ENCODE results near the gene NUP214.
"Not testable (repeated sequence)": the region's sequence is repeated elsewhere in the genome, so short reads cannot be mapped to it uniquely, and the experiment has no call there.

The NUP214 gene

DNA sequence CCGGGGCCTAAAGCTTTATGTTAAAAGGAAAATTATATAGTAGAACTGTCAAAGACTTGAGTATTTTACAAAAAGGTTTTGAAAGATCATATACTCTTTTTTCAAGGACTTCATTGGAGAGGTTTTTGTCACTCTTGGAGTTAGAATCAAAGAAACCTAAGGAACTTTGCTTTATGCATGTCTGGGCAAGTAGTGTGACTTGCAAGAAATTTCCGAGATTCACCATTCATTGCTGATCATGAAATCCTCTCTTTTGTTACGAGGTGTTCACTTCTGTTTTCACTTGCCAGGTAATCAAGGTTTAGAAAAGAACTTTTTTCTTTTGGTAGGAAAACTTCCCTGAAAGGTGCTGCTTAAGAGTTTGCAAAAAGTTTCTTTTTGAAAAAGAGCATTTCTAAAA lies 64.8 kb downstream of the NUP214 start:
- Histone ChIP-seq H3K4me1 (ENCODE audit: control insufficient read depth, insufficient read depth, low read length) (no peaks in the 10 kb centered on the region), H3K36me3 (ENCODE audit: control insufficient read depth, insufficient read depth, low read length) (peaks cover 24% of the 10 kb centered on the region), H3K27ac (ENCODE audit: insufficient read depth, low read depth, low read length, poor library complexity, severe bottlenecking) (no peak overlapping the region), H3K4me3 (ENCODE audit: insufficient read depth, low read depth, low read length) (no peak overlapping the region), H3K9me3 (ENCODE audit: control insufficient read depth, low read length) (no peaks in the 10 kb centered on the region), H3K27me3 (ENCODE audit: control insufficient read depth, insufficient read depth, low read length, poor library complexity, severe bottlenecking) (no peaks in the 10 kb centered on the region)
- 64 to 65% methylated on average over 3 of the region's 3 CpGs for WGBS, 2 experiments

- H3K9me3 ChIP-seq (ENCODE audit: control insufficient read depth, low read length); H3K4me1 ChIP-seq (ENCODE audit: control insufficient read depth, insufficient read depth, low read length); H3K4me3 ChIP-seq (ENCODE audit: insufficient read depth, low read depth, low read length); H3K27me3 ChIP-seq (ENCODE audit: control insufficient read depth, insufficient read depth, low read length, poor library complexity, severe bottlenecking); H3K27ac ChIP-seq (ENCODE audit: insufficient read depth, low read depth, low read length, poor library complexity, severe bottlenecking): not testable (repeated sequence)
- whole genome bisulfite sequencing, 2 experiments: 85 to 88% methylated on average over 6 of the region's 6 CpGs
- peaks cover 25% of the 10 kb centered on the region for H3K36me3 ChIP-seq (ENCODE audit: control insufficient read depth, insufficient read depth, low read length)
Observed at GRCh38 chr9:131191032-131191431, 65.6 kb downstream of the NUP214 start.

- Histone ChIP-seq H3K36me3 (ENCODE audit: control insufficient read depth, insufficient read depth, low read length) (peaks cover 30% of the 10 kb centered on the region), H3K27me3 (ENCODE audit: control insufficient read depth, insufficient read depth, low read length, poor library complexity, severe bottlenecking) (no peaks in the 10 kb centered on the region), H3K27ac (ENCODE audit: insufficient read depth, low read depth, low read length, poor library complexity, severe bottlenecking) (no peak overlapping the region), H3K4me1 (ENCODE audit: control insufficient read depth, insufficient read depth, low read length) (no peaks in the 10 kb centered on the region), H3K9me3 (ENCODE audit: control insufficient read depth, low read length) (no peaks in the 10 kb centered on the region), H3K4me3 (ENCODE audit: insufficient read depth, low read depth, low read length) (no peak overlapping the region)
- WGBS, 2 experiments: 95 to 97% methylated on average over 3 of the region's 3 CpGs
Observed at GRCh38 chr9:131191857-131192256, 66.5 kb downstream of the NUP214 start.

GRCh38 chr9:131193051-131193450 lies 67.7 kb downstream of the NUP214 start:
- Histone ChIP-seq H3K9me3 (ENCODE audit: control insufficient read depth, low read length) (no peaks in the 10 kb centered on the region), H3K27me3 (ENCODE audit: control insufficient read depth, insufficient read depth, low read length, poor library complexity, severe bottlenecking) (no peaks in the 10 kb centered on the region), H3K4me3 (ENCODE audit: insufficient read depth, low read depth, low read length) (no peak overlapping the region), H3K4me1 (ENCODE audit: control insufficient read depth, insufficient read depth, low read length) (no peaks in the 10 kb centered on the region), H3K27ac (ENCODE audit: insufficient read depth, low read depth, low read length, poor library complexity, severe bottlenecking) (no peak overlapping the region), H3K36me3 (ENCODE audit: control insufficient read depth, insufficient read depth, low read length) (peaks cover 38% of the 10 kb centered on the region)
- 90 to 100% methylated on average over 2 of the region's 2 CpGs for WGBS, 2 experiments

DNA sequence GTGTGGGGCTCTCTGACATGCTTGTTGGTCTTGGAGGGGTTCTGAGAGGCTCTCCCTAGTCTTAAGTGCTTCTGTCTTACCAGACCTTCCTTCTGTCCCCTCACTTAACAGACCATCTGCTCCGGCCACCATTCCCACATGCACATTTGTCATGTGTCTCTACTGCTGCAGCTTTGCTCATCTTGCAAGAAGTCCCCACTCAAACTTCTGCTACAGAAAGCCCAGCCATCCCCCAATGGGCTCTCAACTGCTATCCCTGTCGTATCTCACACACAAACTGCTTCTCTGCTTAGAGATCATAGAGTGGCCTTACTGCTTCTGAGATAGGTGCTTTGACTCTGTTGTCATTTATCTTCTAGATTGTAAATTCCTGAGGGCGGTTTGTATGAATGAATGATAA lies 69.4 kb downstream of the NUP214 start:
- Histone ChIP-seq H3K27me3 (ENCODE audit: control insufficient read depth, insufficient read depth, low read length, poor library complexity, severe bottlenecking) (no peaks in the 10 kb centered on the region), H3K4me3 (ENCODE audit: insufficient read depth, low read depth, low read length) (no peak overlapping the region), H3K27ac (ENCODE audit: insufficient read depth, low read depth, low read length, poor library complexity, severe bottlenecking) (no peak overlapping the region), H3K9me3 (ENCODE audit: control insufficient read depth, low read length) (no peaks in the 10 kb centered on the region), H3K36me3 (ENCODE audit: control insufficient read depth, insufficient read depth, low read length) (peaks cover 48% of the 10 kb centered on the region), H3K4me1 (ENCODE audit: control insufficient read depth, insufficient read depth, low read length) (no peaks in the 10 kb centered on the region)
- 90 to 91% methylated on average over 3 of the region's 3 CpGs for WGBS, 2 experiments

- Histone ChIP-seq H3K9me3 (ENCODE audit: control insufficient read depth, low read length) (no peaks in the 10 kb centered on the region), H3K4me1 (ENCODE audit: control insufficient read depth, insufficient read depth, low read length) (no peaks in the 10 kb centered on the region), H3K27ac (ENCODE audit: insufficient read depth, low read depth, low read length, poor library complexity, severe bottlenecking) (no peak overlapping the region), H3K27me3 (ENCODE audit: control insufficient read depth, insufficient read depth, low read length, poor library complexity, severe bottlenecking) (no peaks in the 10 kb centered on the region), H3K4me3 (ENCODE audit: insufficient read depth, low read depth, low read length) (no peak overlapping the region), H3K36me3 (ENCODE audit: control insufficient read depth, insufficient read depth, low read length) (peaks cover 55% of the 10 kb centered on the region)
- 95 to 96% methylated on average over 11 of the region's 11 CpGs for WGBS, 2 experiments
Observed at GRCh38 chr9:131197160-131197911, 72.0 kb downstream of the NUP214 start.

DNA sequence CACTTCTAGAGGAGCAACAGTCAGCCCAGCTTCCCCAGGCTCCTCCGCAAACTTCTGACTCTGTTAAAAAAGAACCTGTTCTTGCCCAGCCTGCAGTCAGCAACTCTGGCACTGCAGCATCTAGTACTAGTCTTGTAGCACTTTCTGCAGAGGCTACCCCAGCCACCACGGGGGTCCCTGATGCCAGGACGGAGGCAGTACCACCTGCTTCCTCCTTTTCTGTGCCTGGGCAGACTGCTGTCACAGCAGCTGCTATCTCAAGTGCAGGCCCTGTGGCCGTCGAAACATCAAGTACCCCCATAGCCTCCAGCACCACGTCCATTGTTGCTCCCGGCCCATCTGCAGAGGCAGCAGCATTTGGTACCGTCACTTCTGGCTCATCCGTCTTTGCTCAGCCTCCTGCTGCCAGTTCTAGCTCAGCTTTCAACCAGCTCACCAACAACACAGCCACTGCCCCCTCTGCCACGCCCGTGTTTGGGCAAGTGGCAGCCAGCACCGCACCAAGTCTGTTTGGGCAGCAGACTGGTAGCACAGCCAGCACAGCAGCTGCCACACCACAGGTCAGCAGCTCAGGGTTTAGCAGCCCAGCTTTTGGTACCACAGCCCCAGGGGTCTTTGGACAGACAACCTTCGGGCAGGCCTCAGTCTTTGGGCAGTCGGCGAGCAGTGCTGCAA lies 72.8 kb downstream of the NUP214 start:
- H3K27ac ChIP-seq (ENCODE audit: insufficient read depth, low read depth, low read length, poor library complexity, severe bottlenecking): no peak overlapping the region
- 94% methylated on average over 15 of the region's 15 CpGs for WGBS, 2 experiments
- no peaks in the 10 kb centered on the region for H3K27me3 ChIP-seq (ENCODE audit: control insufficient read depth, insufficient read depth, low read length, poor library complexity, severe bottlenecking)
- no peak overlapping the region for H3K4me3 ChIP-seq (ENCODE audit: insufficient read depth, low read depth, low read length)
- H3K36me3 ChIP-seq (ENCODE audit: control insufficient read depth, insufficient read depth, low read length): peaks cover 55% of the 10 kb centered on the region
- no peaks in the 10 kb centered on the region for H3K4me1 ChIP-seq (ENCODE audit: control insufficient read depth, insufficient read depth, low read length)
- H3K9me3 ChIP-seq (ENCODE audit: control insufficient read depth, low read length): no peaks in the 10 kb centered on the region

DNA sequence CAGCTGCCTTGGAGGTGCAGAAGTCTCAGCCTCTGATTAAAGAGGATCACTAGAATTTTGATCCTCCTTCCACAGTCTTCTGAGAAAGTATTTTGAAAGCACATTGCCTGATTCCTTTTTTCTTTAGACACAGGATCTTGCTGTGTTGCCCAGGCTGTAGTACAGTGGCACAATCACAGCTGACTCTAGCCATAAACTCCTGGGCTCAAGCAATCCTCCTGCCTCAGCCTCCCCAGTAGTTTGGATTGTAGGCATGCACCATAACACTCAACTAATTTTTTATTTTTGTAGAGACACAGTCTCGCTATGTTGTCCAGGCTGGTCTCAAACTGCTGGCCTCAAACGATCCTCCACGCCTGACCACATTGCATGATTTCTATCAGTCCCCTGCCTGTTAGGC lies 76.5 kb downstream of the NUP214 start:
- Histone ChIP-seq H3K27me3 (ENCODE audit: control insufficient read depth, insufficient read depth, low read length, poor library complexity, severe bottlenecking) (no peaks in the 10 kb centered on the region), H3K27ac (ENCODE audit: insufficient read depth, low read depth, low read length, poor library complexity, severe bottlenecking) (no peak overlapping the region), H3K36me3 (ENCODE audit: control insufficient read depth, insufficient read depth, low read length) (peaks cover 43% of the 10 kb centered on the region), H3K9me3 (ENCODE audit: control insufficient read depth, low read length) (no peaks in the 10 kb centered on the region), H3K4me3 (ENCODE audit: insufficient read depth, low read depth, low read length) (no peak overlapping the region), H3K4me1 (ENCODE audit: control insufficient read depth, insufficient read depth, low read length) (no peaks in the 10 kb centered on the region)
- WGBS, 2 experiments: 95 to 99% methylated on average over 3 of the region's 3 CpGs

GRCh38 chr9:131203431-131204218 lies 78.2 kb downstream of the NUP214 start:
- H3K9me3 ChIP-seq (ENCODE audit: control insufficient read depth, low read length): no peaks in the 10 kb centered on the region
- peaks cover 40% of the 10 kb centered on the region for H3K36me3 ChIP-seq (ENCODE audit: control insufficient read depth, insufficient read depth, low read length)
- no peak overlapping the region for H3K27ac ChIP-seq (ENCODE audit: insufficient read depth, low read depth, low read length, poor library complexity, severe bottlenecking)
- no peaks in the 10 kb centered on the region for H3K4me1 ChIP-seq (ENCODE audit: control insufficient read depth, insufficient read depth, low read length)
- H3K27me3 ChIP-seq (ENCODE audit: control insufficient read depth, insufficient read depth, low read length, poor library complexity, severe bottlenecking): no peaks in the 10 kb centered on the region
- 85 to 86% methylated on average over 3 of the region's 4 CpGs for WGBS, 2 experiments
- H3K4me3 ChIP-seq (ENCODE audit: insufficient read depth, low read depth, low read length): no peak overlapping the region

DNA sequence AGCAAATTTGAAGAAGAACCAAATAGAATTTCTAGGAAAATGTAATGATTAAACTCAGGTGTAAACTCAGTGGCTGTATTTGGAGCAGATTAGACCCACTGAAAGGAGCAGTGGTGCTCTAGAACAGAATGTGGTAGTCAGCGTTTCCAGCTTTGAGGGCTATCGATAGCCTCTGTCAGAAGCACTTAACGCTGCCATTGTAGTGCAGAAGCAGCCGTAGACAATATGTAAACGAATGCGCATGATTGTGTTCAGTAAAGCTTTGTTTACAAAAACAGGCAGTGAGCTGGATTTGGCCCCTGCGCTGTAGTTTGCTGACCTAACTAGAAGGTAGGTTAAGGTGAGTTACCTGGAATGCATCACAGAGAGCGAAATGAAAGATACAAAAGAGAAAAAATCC lies 78.9 kb downstream of the NUP214 start:
- H3K36me3 ChIP-seq (ENCODE audit: control insufficient read depth, insufficient read depth, low read length): peaks cover 34% of the 10 kb centered on the region
- 81 to 82% methylated on average over 8 of the region's 8 CpGs for WGBS, 2 experiments

More for the DNA sequence above, 78.9 kb downstream of the NUP214 start:
- Histone ChIP-seq H3K9me3 (ENCODE audit: control insufficient read depth, low read length) (no peaks in the 10 kb centered on the region), H3K4me3 (ENCODE audit: insufficient read depth, low read depth, low read length) (no peak overlapping the region), H3K27me3 (ENCODE audit: control insufficient read depth, insufficient read depth, low read length, poor library complexity, severe bottlenecking) (no peaks in the 10 kb centered on the region), H3K4me1 (ENCODE audit: control insufficient read depth, insufficient read depth, low read length) (no peaks in the 10 kb centered on the region), H3K27ac (ENCODE audit: insufficient read depth, low read depth, low read length, poor library complexity, severe bottlenecking) (no peak overlapping the region)

Data from ectodermal cell (in vitro differentiated cells).